Mucosa of descending colon (tissue), 3 donors: ENCODE measurements around the gene ADAM12. TPM values are rescaled to one million over a fixed set of nuclear protein-coding genes. Genes with fewer than 3 reads are reported as not detected.

Experiments
- ATAC-seq: fragments of 200-7000 bp; cut with Tn5 transposase; one replicate; pipeline ENCODE4 v1.9.1; 2020; ENCODE audit warnings: mild to moderate bottlenecking, moderate library complexity
- DNase-seq, 3 donors: peaks; one replicate each; pipeline ENCODE4 v3.0.0-alpha.2; 2020
- H3K36me3 ChIP-seq: fragments of 200-600 bp; one replicate; pipeline ENCODE4 v1.8.0; 2021; ENCODE audit warnings: low read depth, mild to moderate bottlenecking
- H3K4me1 ChIP-seq: fragments of 200-600 bp; one replicate; pipeline ENCODE4 v1.8.0; 2021; ENCODE audit warnings: low read depth, mild to moderate bottlenecking
- H3K4me3 ChIP-seq: fragments of 200-600 bp; one replicate; pipeline ENCODE4 v1.8.0; 2021; ENCODE audit warnings: mild to moderate bottlenecking
- H3K9me3 ChIP-seq: fragments of 200-600 bp; one replicate; pipeline ENCODE4 v1.8.0; 2021; ENCODE audit warnings: mild to moderate bottlenecking
- CTCF ChIP-seq: fragments of 200-600 bp; IDR thresholded peaks from one replicate; pipeline ENCODE4 v1.8.0; 2022; ENCODE audit warnings: antibody characterized with exemption, mild to moderate bottlenecking
- intact Hi-C, 2 donors: fragments of 100-400 bp; cut with DNase I in 1 of 2; cut with micrococcal nuclease in 1 of 2; formaldehyde crosslinking; loops; one replicate each; pipeline versions ENCODE4 v1.11.0 to v1.11.1; 2022; cut with DNase I, micrococcal nuclease
- total RNA-seq, 3 donors: library from RNA; stranded (reverse); fragmentation: NEBNext Ultra II Directional in 2 of 3; extraction: Animal tissue kit (Norgen Biotek cat#: 25700) in 2 of 3; gene quantifications; one replicate each; pipeline versions ENCODE4 v1.2.1 to v1.2.4, GENCODE V29; 2021 to 2023
- donor health status: DM: no; HTN: no; CAD: no; lungs with moderate emphysema.
- donor health status: DM: no; HTN: no; CAD: no.
- donor health status: DM: no; HTN: yes; CAD: no.

Gene ADAM12
- total RNA-seq, 3 donors from 2014 or later = 0.20 to 0.89 (median 0.66) TPM

- no peak for ATAC-seq
- no peaks in the 10 kb centered on the region for H3K4me1 ChIP-seq
- no peak for TF ChIP-seq CTCF
Measured at GRCh38 chr10:126130271-126130710, 258.0 kb downstream of the ADAM12 start.

GRCh38 chr10:126129026-126129425, 259.3 kb downstream of the ADAM12 start:
- DNase-seq (no peak), ATAC-seq (no peak)
- H3K4me3 ChIP-seq = no peak overlapping the region
- H3K36me3 ChIP-seq = no peaks in the 10 kb centered on the region
- no peak for TF ChIP-seq CTCF
- H3K4me1 ChIP-seq = no peaks in the 10 kb centered on the region
- intact Hi-C loops = no loop called here
- H3K9me3 ChIP-seq = no peaks in the 10 kb centered on the region

More at GRCh38 chr10:126130271-126130710, 258.0 kb downstream of the ADAM12 start:
- no peaks in the 10 kb centered on the region for H3K36me3 ChIP-seq
- intact Hi-C loops = no loop called here
- peak in 1 of 3 donors; percentile 59 for DNase-seq
- no peaks in the 10 kb centered on the region for H3K9me3 ChIP-seq
- no peak overlapping the region for H3K4me3 ChIP-seq

GRCh38 chr10:126128581-126128980, 259.7 kb downstream of the ADAM12 start:
- Histone ChIP-seq H3K4me3 (no peak overlapping the region), H3K36me3 (no peaks in the 10 kb centered on the region), H3K9me3 (no peaks in the 10 kb centered on the region), H3K4me1 (no peaks in the 10 kb centered on the region)
- ATAC-seq (no peak), DNase-seq (no peak)
- intact Hi-C loops = no loop called here
- no peak for TF ChIP-seq CTCF

DNA sequence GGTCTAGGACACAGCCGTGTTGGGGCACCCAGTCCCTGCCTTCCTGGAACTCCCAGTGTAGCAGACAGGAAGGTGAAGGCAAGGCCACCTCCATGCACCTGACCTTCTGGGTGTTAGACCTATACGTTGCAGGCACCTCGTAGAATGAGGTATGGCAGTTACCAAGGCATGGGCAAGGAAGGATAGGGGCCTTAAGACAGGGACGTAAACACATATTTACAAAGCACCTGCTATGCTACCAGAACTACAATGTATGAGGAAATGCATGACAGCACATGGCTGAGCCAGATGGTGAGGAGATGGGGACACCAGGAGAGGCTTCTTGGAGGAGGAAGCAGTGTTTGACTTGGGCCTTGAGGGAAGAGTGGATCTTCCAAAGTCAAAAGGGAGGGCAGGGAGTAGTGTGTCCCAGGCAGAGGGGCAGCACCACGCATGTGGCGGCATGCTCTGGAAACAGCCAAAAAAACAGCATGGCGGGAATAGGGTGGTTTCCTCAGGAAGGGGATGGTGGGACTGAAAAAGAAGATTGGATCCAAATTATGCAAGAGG, 260.7 kb downstream of the ADAM12 start:
- Histone ChIP-seq H3K4me1 (no peaks in the 10 kb centered on the region), H3K9me3 (no peaks in the 10 kb centered on the region), H3K4me3 (no peak overlapping the region), H3K36me3 (no peaks in the 10 kb centered on the region)
- TF ChIP-seq CTCF = no peak
- intact Hi-C loops = no loop called here
- no peak for DNase-seq
- ATAC-seq = no peak

DNA sequence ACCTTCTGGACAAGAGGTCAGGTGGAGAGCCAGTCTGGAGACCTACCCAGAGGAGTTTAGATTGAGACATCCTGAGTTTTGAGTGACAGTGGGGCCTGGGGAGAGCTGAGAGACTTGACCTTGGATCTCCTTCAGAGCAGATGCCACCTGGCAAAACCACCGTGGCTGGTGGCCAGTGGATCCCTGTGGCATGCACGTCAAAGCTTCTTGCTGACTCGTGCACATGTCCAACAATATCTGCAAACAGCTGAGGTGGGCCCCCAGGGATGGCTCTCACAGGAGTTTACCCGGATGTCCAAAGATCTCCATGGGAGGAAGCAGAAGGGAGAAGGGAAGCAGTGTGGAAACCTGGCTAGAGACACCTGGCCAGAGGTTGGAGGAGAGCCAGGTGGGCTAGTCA, 261.4 kb downstream of the ADAM12 start:
- intact Hi-C loops = no loop called here

More for the DNA sequence above, 261.4 kb downstream of the ADAM12 start:
- H3K9me3 ChIP-seq = no peaks in the 10 kb centered on the region
- H3K36me3 ChIP-seq = no peaks in the 10 kb centered on the region
- ATAC-seq = no peak
- no peak for DNase-seq
- H3K4me1 ChIP-seq = no peaks in the 10 kb centered on the region
- TF ChIP-seq CTCF = no peak
- H3K4me3 ChIP-seq = no peak overlapping the region
